H1 (cell line): ENCODE data around the gene NUP107. TPM values are rescaled to one million over a fixed set of nuclear protein-coding genes. Genes with fewer than 3 reads are reported as not detected.

Source experiments
- CTCF ChIA-PET: fragments of 300-600 bp; sonication (Branson Sonifier 250); formaldehyde crosslinking; loops from one replicate; lab custom pipeline; 2021; ENCODE audit not compliant: partially characterized antibody; lab: Charles Lee
- POLR2A ChIA-PET: fragments of 300-600 bp; sonication (Branson Sonifier 250); formaldehyde crosslinking; loops from one replicate; lab custom pipeline; 2021; ENCODE audit warnings: inconsistent platforms; ENCODE audit not compliant: partially characterized antibody; lab: Charles Lee
- DNase-seq, 2 experiments: peaks; one replicate each; pipeline versions ENCODE4 v3.0.0 to v3.0.0-alpha.2; 2010 to 2022; ENCODE audit warnings: low spot score in 2 of 2, low read depth in 1 of 2, mixed read lengths in 1 of 2
- FAIRE-seq: peaks from 2 replicates; lab custom pipeline; 2011; peaks lifted over from hg19 to GRCh38; lab: Jason Lieb, UNC
- H2AFZ ChIP-seq: 2 replicates; pipeline ENCODE4 v1.8.1; 2012; ENCODE audit warnings: low read length, inconsistent platforms
- H2AK5ac ChIP-seq: 2 replicates; pipeline ENCODE4 v1.6.1; 2013; ENCODE audit warnings: low read depth, low read length
- H2BK120ac ChIP-seq: replicated peaks from 2 replicates; pipeline ENCODE3; 2013; ENCODE audit warnings: low read depth, low read length, inconsistent platforms
- H2BK12ac ChIP-seq: 2 replicates; pipeline ENCODE4 v1.6.1; 2013; ENCODE audit warnings: low read depth, low read length
- H2BK15ac ChIP-seq: 2 replicates; pipeline ENCODE4 v1.6.1; 2013; ENCODE audit warnings: low read length
- H2BK20ac ChIP-seq: 2 replicates; pipeline ENCODE4 v1.6.1; 2013; ENCODE audit warnings: low read length
- H2BK5ac ChIP-seq: 2 replicates; pipeline ENCODE4 v1.6.1; 2013; ENCODE audit warnings: low read depth, low read length
- H3K14ac ChIP-seq: 2 replicates; pipeline ENCODE4 v1.6.1; 2013; ENCODE audit warnings: inconsistent platforms; ENCODE audit not compliant: insufficient read length
- H3K18ac ChIP-seq: 2 replicates; pipeline ENCODE4 v1.6.1; 2013; ENCODE audit warnings: low read length; ENCODE audit errors: extremely low read depth
- H3K23ac ChIP-seq: 2 replicates; pipeline ENCODE4 v1.6.1; 2013; ENCODE audit warnings: inconsistent platforms; ENCODE audit not compliant: insufficient read length
- H3K23me2 ChIP-seq: 2 replicates; pipeline ENCODE4 v1.6.1; 2013; ENCODE audit warnings: low read depth, low read length
- H3K27ac ChIP-seq: 2 replicates; pipeline ENCODE4 v1.6.1; 2011; ENCODE audit warnings: low read depth, low read length, inconsistent platforms
- H3K27me3 ChIP-seq, 4 experiments: replicated peaks in 1 of 4; 1 replicate in 1 of 4; 2 replicates in 3 of 4; pipeline versions ENCODE4 v1.6.1 to v1.8.1; 2011 to 2013; ENCODE audit warnings: low read length in 3 of 4, mild to moderate bottlenecking in 3 of 4, inconsistent platforms in 2 of 4, mixed read lengths in 2 of 4, moderate library complexity in 1 of 4; ENCODE audit not compliant: control insufficient read depth in 3 of 4, insufficient read depth in 3 of 4; ENCODE audit errors: extremely low read depth in 1 of 4
- H3K36me3 ChIP-seq, 4 experiments: 2 replicates each; pipeline versions ENCODE4 v1.6.1 to v1.8.1; 2011 to 2013; ENCODE audit warnings: mild to moderate bottlenecking in 4 of 4, low read length in 3 of 4, moderate library complexity in 2 of 4, control low read depth in 1 of 4, inconsistent platforms in 1 of 4; ENCODE audit not compliant: insufficient read depth in 4 of 4, control insufficient read depth in 2 of 4
- H3K4ac ChIP-seq: replicated peaks from 2 replicates; pipeline ENCODE3; 2013; ENCODE audit warnings: low read length, low read depth, mixed read lengths, inconsistent platforms; ENCODE audit not compliant: insufficient read length
- H3K4me1 ChIP-seq, 4 experiments: replicated peaks in 1 of 4; 1 replicate in 1 of 4; 2 replicates in 3 of 4; pipeline versions ENCODE4 v1.6.1 to v1.8.1; 2011 to 2013; ENCODE audit warnings: low read length in 3 of 4, inconsistent platforms in 2 of 4, mixed read lengths in 1 of 4; ENCODE audit not compliant: insufficient read depth in 4 of 4, control insufficient read depth in 3 of 4
- H3K4me2 ChIP-seq, 2 experiments: 2 replicates each; pipeline versions ENCODE4 v1.6.1 to v1.8.1; 2011 to 2013; ENCODE audit warnings: low read depth in 2 of 2, low read length in 2 of 2, control low read depth in 1 of 2, inconsistent platforms in 1 of 2, mild to moderate bottlenecking in 1 of 2; ENCODE audit not compliant: insufficient read depth in 1 of 2
- H3K4me3 ChIP-seq, 4 experiments: fragments of 200-600, 300-600 bp in 1 of 4; sonication (generic), shearing (Covaris generic), sonication (Bioruptor Twin) in 1 of 4; 2 replicates each; pipeline versions ENCODE4 v1.5.1 to v1.8.1; 2011 to 2016; ENCODE audit warnings: low read length in 4 of 4, low read depth in 3 of 4, control low read depth in 2 of 4, inconsistent platforms in 2 of 4, mild to moderate bottlenecking in 2 of 4, mixed read lengths in 1 of 4, moderate library complexity in 1 of 4; ENCODE audit not compliant: insufficient read depth in 2 of 4; ENCODE audit errors: extremely low read depth in 1 of 4
- H3K56ac ChIP-seq: replicated peaks from 2 replicates; pipeline ENCODE3; 2013; ENCODE audit warnings: low read depth, mild to moderate bottlenecking, mixed read lengths, low read length, inconsistent platforms; ENCODE audit not compliant: insufficient read length
- H3K79me1 ChIP-seq: 2 replicates; pipeline ENCODE4 v1.6.1; 2013; ENCODE audit warnings: low read depth, low read length, control low read depth
- H3K79me2 ChIP-seq, 2 experiments: 2 replicates each; pipeline versions ENCODE4 v1.6.1 to v1.8.1; 2012 to 2013; ENCODE audit warnings: low read length in 2 of 2, mild to moderate bottlenecking in 2 of 2, inconsistent platforms in 1 of 2; ENCODE audit not compliant: insufficient read depth in 2 of 2, control insufficient read depth in 1 of 2
- H3K9ac ChIP-seq, 4 experiments: replicated peaks in 1 of 4; 1 replicate in 1 of 4; 2 replicates in 3 of 4; pipeline versions ENCODE4 v1.6.1 to v1.8.1; 2011 to 2013; ENCODE audit warnings: low read depth in 3 of 4, low read length in 3 of 4, control low read depth in 2 of 4, mild to moderate bottlenecking in 2 of 4, moderate library complexity in 2 of 4, inconsistent platforms in 1 of 4; ENCODE audit errors: extremely low read depth in 1 of 4
- H3K9me3 ChIP-seq, 2 experiments: 2 replicates each; pipeline versions ENCODE4 v1.6.1 to v1.8.1; 2012 to 2013; ENCODE audit warnings: mild to moderate bottlenecking in 2 of 2, moderate library complexity in 2 of 2, control low read depth in 1 of 2, inconsistent platforms in 1 of 2, low read depth in 1 of 2, low read length in 1 of 2, mixed read lengths in 1 of 2; ENCODE audit not compliant: insufficient read depth in 2 of 2
- H4K20me1 ChIP-seq, 2 experiments: replicated peaks in 1 of 2; 2 replicates each; pipeline versions ENCODE3 to v1.8.1; 2011 to 2013; ENCODE audit warnings: inconsistent platforms in 2 of 2, low read length in 2 of 2, mild to moderate bottlenecking in 1 of 2; ENCODE audit not compliant: insufficient read depth in 2 of 2, control insufficient read depth in 1 of 2
- H4K5ac ChIP-seq: 2 replicates; pipeline ENCODE4 v1.6.1; 2013; ENCODE audit warnings: low read length, low read depth, mixed read lengths, inconsistent platforms; ENCODE audit not compliant: insufficient read length
- H4K8ac ChIP-seq: 2 replicates; pipeline ENCODE4 v1.8.0; 2013; ENCODE audit warnings: mild to moderate bottlenecking, moderate library complexity, low read length, inconsistent platforms; ENCODE audit not compliant: insufficient read depth; ENCODE audit errors: extremely low read depth
- H4K91ac ChIP-seq: replicated peaks from 2 replicates; pipeline ENCODE3; 2013; ENCODE audit warnings: low read length, mixed read lengths, inconsistent platforms; ENCODE audit not compliant: insufficient read length
- BCL11A ChIP-seq, 2 experiments: IDR thresholded peaks; one replicate each; pipeline ENCODE4 v1.6.1; 2011; ENCODE audit warnings: low read depth in 2 of 2, low read length in 2 of 2, mild to moderate bottlenecking in 2 of 2
- CREB1 ChIP-seq: IDR thresholded peaks from 2 replicates; pipeline ENCODE4 v1.6.1; 2012; ENCODE audit warnings: inconsistent platforms
- CTBP2 ChIP-seq: IDR thresholded peaks from 2 replicates; pipeline ENCODE4 v1.7.0; 2011; ENCODE audit warnings: borderline replicate concordance, mild to moderate bottlenecking, moderate library complexity, mixed read lengths, low read length; ENCODE audit not compliant: insufficient read depth, insufficient read length
- EZH2 ChIP-seq: fragments of 200-600 bp; sonication (generic); IDR thresholded peaks from 2 replicates; pipeline ENCODE4 v1.7.1; 2012; ENCODE audit warnings: low read depth, mild to moderate bottlenecking, moderate library complexity, low read length, inconsistent platforms; ENCODE audit not compliant: severe bottlenecking
- PHF8 ChIP-seq: fragments of 200-600 bp; sonication (generic); conservative IDR thresholded peaks from 2 replicates; pipeline ENCODE4 v1.7.1; 2012; ENCODE audit warnings: low read depth, mild to moderate bottlenecking, inconsistent platforms, low read length, moderate library complexity
- POU5F1 ChIP-seq: IDR thresholded peaks from 2 replicates; pipeline ENCODE4 v1.6.1; 2011; ENCODE audit warnings: low read depth, mild to moderate bottlenecking, low read length, moderate library complexity
- RNF2 ChIP-seq: fragments of 200-900, 300-1000 bp; sonication (generic); IDR thresholded peaks from 2 replicates; pipeline ENCODE4 v1.7.1; 2016; ENCODE audit warnings: borderline replicate concordance, low read depth, mild to moderate bottlenecking, antibody characterized with exemption, low read length; ENCODE audit not compliant: poor library complexity, severe bottlenecking; ENCODE audit errors: missing control alignments
- SIX5 ChIP-seq: IDR thresholded peaks from 2 replicates; pipeline ENCODE4 v1.6.1; 2011; ENCODE audit warnings: mild to moderate bottlenecking, low read depth, low read length
- TEAD4 ChIP-seq: IDR thresholded peaks from 2 replicates; pipeline ENCODE4 v1.6.1; 2012; ENCODE audit warnings: low read depth, low read length, inconsistent platforms, mixed read lengths
- YY1 ChIP-seq: IDR thresholded peaks from 2 replicates; pipeline ENCODE4 v1.6.1; 2011; ENCODE audit warnings: low read depth, mild to moderate bottlenecking, low read length
- WGBS, 2 experiments: shearing (Covaris generic) in 1 of 2; methylation state at CpG; one replicate each; pipeline versions ENCODE4 v1.1.6 to v1.1.7; 2013 to 2015; ENCODE audit warnings: low lambda C conversion rate in 2 of 2, mixed read lengths in 2 of 2, inconsistent platforms in 1 of 2, low coverage in 1 of 2, missing lambda C conversion rate in 1 of 2; ENCODE audit not compliant: insufficient replicate concordance in 2 of 2, insufficient coverage in 1 of 2, insufficient read length in 1 of 2; ENCODE audit errors: extremely low coverage in 1 of 2, missing lambda C conversion rate in 1 of 2; 5-methylcytosine and 5-hydroxymethylcytosine counted together
- polyA plus RNA-seq, 7 experiments: library from polyadenylated mRNA; depleted of rRNA in 3 of 7; stranded (reverse) in 5 of 7; unstranded in 2 of 7; fragments of >200 nt in 5 of 7; fragments of 200-250 nt in 2 of 7; gene quantifications; 1 replicate in 5 of 7; 2 replicates in 1 of 7; 4 replicates in 1 of 7; pipeline versions ENCODE4 v1.2.1 to v1.2.3, GENCODE V29; 2011 to 2013; ENCODE audit warnings: missing spikeins in 2 of 7, mixed read lengths in 2 of 7
- total RNA-seq: library from RNA; stranded (reverse); fragmentation: NEBNext Ultra II Directional; extraction: Animal tissue kit (Norgen Biotek cat#: 25700); gene quantifications from 2 replicates; pipeline ENCODE4 v1.2.1, GENCODE V29; 2021
- TF ChIP-seq, protein P1 (sequence below): IDR thresholded peaks from 2 replicates; pipeline ENCODE4 v1.6.1; 2011; ENCODE audit warnings: low read length, improper control_type of control experiment
- TF ChIP-seq, protein P2 (sequence below): IDR thresholded peaks from 2 replicates; pipeline ENCODE4 v1.6.1; 2011; ENCODE audit warnings: low read depth, mild to moderate bottlenecking, low read length; ENCODE audit not compliant: insufficient read depth

The NUP107 gene
- total and polyA plus RNA-seq, 2 of the 8 experiments (the other 6 are each of a cell fraction or from before 2014, with no cell fraction given), result 46.1 to 141 TPM

DNA sequence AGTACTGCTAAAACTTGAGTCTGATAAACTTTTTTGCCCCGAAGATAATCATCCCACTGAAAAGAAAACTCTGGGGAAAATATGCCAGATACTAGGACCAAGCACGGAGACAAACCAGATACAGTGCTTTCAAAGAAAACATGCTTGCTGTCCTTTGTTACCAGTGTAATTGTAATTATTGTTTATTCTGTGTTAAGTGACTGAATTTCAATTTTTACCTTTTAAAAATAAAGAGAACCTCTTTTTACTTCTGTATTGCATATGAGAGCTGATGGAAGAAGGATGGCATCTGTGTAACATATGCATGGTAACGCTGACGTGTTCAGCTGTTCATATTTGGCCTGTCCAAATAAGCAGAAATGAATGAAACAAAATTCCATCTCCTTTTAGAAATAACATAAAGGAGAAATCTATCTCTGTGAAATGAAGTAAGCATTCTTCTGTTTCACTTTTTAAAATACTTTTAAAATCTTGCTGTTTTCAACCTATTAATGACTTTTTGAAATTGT lies 81.7 kb downstream of the NUP107 start:
- Histone ChIP-seq H3K4me2 (no peak overlapping the region), H4K8ac (no peak overlapping the region), H3K79me1 (no peaks in the 10 kb centered on the region), H3K9ac (no peak overlapping the region), H2BK20ac (no peak overlapping the region), H2AK5ac (no peak overlapping the region), H3K36me3 (peaks cover 0 to 7% (median under 1%) of the 10 kb centered on the region in 4 experiments; a peak in 2 of 8 replicates), H3K14ac (no peak overlapping the region), H4K91ac (no peak overlapping the region), H3K56ac (no peak overlapping the region), H3K23ac (no peak overlapping the region), H3K4me1 (no peaks in the 10 kb centered on the region), H4K5ac (no peak overlapping the region), H3K23me2 (no peaks in the 10 kb centered on the region), H2BK120ac (no peak overlapping the region), H3K4ac (no peak overlapping the region), H2BK12ac (no peak overlapping the region), H3K79me2 (no peaks in the 10 kb centered on the region), H3K18ac (no peak overlapping the region), H2AFZ (no peak overlapping the region), H3K27me3 (no peaks in the 10 kb centered on the region), H2BK15ac (no peak overlapping the region), H3K27ac (no peak overlapping the region), H2BK5ac (no peak overlapping the region), H4K20me1 (peaks cover 0 to 2% of the 10 kb centered on the region in 2 experiments), H3K9me3 (no peaks in the 10 kb centered on the region), H3K4me3 (no peak overlapping the region)
- WGBS, 2 experiments, result 89% methylated on average over 4 of the region's 4 CpGs; no CpG with 5 or more reads in 1 of the 2 experiments
- ChIA-PET POLR2A (interaction anchor here (1.1 kb wide), 1 partner anchor 22 kb away, joined by 3 read pairs; no protein-coding TSS in a partner anchor), CTCF (no interaction called here)
- FAIRE-seq (no peak), DNase-seq (no peak)
- TF ChIP-seq CREB1, result no peak
- no peak for TF ChIP-seq EZH2
- TF ChIP-seq, protein P1, sequence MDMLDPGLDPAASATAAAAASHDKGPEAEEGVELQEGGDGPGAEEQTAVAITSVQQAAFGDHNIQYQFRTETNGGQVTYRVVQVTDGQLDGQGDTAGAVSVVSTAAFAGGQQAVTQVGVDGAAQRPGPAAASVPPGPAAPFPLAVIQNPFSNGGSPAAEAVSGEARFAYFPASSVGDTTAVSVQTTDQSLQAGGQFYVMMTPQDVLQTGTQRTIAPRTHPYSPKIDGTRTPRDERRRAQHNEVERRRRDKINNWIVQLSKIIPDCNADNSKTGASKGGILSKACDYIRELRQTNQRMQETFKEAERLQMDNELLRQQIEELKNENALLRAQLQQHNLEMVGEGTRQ, result no peak
- no peak for TF ChIP-seq SIX5
- no peak for TF ChIP-seq PHF8
- no peak for TF ChIP-seq RNF2
- TF ChIP-seq CTBP2, result no peak
- TF ChIP-seq POU5F1, result no peak
- TF ChIP-seq YY1, result no peak
- TF ChIP-seq BCL11A (IDR thresholded peaks at IDR 0.05; ENCODE audit: low read depth in 2 of 2, low read length in 2 of 2), result no peak
- no peak for TF ChIP-seq TEAD4
- TF ChIP-seq, protein P2, sequence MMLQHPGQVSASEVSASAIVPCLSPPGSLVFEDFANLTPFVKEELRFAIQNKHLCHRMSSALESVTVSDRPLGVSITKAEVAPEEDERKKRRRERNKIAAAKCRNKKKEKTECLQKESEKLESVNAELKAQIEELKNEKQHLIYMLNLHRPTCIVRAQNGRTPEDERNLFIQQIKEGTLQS, result no peak
